Measurements from ENCODE around the gene AR.

DNA sequence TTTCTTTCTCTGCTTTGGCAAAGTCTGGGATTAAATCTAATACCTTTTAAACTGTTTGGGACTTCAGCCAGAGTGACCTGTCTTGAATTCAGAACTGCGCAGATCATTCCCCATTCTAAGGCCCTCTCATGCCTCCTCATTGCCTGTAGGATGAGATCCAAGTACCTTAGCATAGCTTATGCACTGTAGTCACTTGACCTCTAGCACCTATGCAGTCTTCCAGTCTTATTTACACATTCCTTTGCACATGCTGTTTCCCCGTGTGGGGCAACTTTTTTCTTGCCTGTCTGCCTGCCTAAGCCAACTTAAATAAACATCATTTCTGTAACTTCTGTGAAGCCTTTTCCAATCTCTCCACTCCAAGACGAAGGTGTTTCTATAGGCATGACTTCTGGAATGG lies 68.4 kb downstream of the AR start:
- TF ChIP-seq POLR2A (IDR thresholded peaks at IDR 0.05), result no peak
- TF ChIP-seq, protein P1, sequence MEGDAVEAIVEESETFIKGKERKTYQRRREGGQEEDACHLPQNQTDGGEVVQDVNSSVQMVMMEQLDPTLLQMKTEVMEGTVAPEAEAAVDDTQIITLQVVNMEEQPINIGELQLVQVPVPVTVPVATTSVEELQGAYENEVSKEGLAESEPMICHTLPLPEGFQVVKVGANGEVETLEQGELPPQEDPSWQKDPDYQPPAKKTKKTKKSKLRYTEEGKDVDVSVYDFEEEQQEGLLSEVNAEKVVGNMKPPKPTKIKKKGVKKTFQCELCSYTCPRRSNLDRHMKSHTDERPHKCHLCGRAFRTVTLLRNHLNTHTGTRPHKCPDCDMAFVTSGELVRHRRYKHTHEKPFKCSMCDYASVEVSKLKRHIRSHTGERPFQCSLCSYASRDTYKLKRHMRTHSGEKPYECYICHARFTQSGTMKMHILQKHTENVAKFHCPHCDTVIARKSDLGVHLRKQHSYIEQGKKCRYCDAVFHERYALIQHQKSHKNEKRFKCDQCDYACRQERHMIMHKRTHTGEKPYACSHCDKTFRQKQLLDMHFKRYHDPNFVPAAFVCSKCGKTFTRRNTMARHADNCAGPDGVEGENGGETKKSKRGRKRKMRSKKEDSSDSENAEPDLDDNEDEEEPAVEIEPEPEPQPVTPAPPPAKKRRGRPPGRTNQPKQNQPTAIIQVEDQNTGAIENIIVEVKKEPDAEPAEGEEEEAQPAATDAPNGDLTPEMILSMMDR (IDR thresholded peaks at IDR 0.05), result no peak
